Endodermal cell (in vitro differentiated cells): Measurements from ENCODE around the gene SULT1A2. TPM values are rescaled to one million over a fixed set of nuclear protein-coding genes. Genes with fewer than 3 reads are reported as not detected.
"Not testable (repeated sequence)": the region's sequence is repeated elsewhere in the genome, so short reads cannot be mapped to it uniquely, and the experiment has no call there.

Experiments
- DNase-seq: peaks from one replicate; pipeline ENCODE4 v3.0.0-alpha.2; 2017
- H3K27ac ChIP-seq: 2 replicates; pipeline ENCODE4 v1.5.1; 2013; ENCODE audit warnings: mild to moderate bottlenecking, low read depth, low read length, moderate library complexity
- H3K27me3 ChIP-seq: 2 replicates; pipeline ENCODE4 v1.6.1; 2013; ENCODE audit warnings: mild to moderate bottlenecking, low read length, moderate library complexity; ENCODE audit not compliant: insufficient read depth, control insufficient read depth, poor library complexity, severe bottlenecking
- H3K36me3 ChIP-seq: 2 replicates; pipeline ENCODE4 v1.7.0; 2013; ENCODE audit warnings: mild to moderate bottlenecking, low read length, moderate library complexity; ENCODE audit not compliant: control insufficient read depth, insufficient read depth
- H3K4me1 ChIP-seq: one replicate; pipeline ENCODE4 v1.7.0; 2013; ENCODE audit warnings: low read length; ENCODE audit not compliant: control insufficient read depth, insufficient read depth
- H3K4me3 ChIP-seq: 2 replicates; pipeline ENCODE4 v1.5.1; 2013; ENCODE audit warnings: mild to moderate bottlenecking, low read length, moderate library complexity
- H3K9ac ChIP-seq: 2 replicates; pipeline ENCODE4 v1.6.1; 2013; ENCODE audit warnings: mild to moderate bottlenecking, low read length, moderate library complexity; ENCODE audit not compliant: poor library complexity, severe bottlenecking; ENCODE audit errors: extremely low read depth
- H3K9me3 ChIP-seq: 2 replicates; pipeline ENCODE4 v1.6.1; 2013; ENCODE audit warnings: mild to moderate bottlenecking, low read length, moderate library complexity; ENCODE audit not compliant: control insufficient read depth
- H3K27ac Mint-ChIP-seq: 2 replicates; pipeline ENCODE4 v1.8.0; 2020; ENCODE audit warnings: mixed read lengths
- H3K27me3 Mint-ChIP-seq: 2 replicates; pipeline ENCODE4 v1.8.0; 2021; ENCODE audit warnings: mild to moderate bottlenecking, mixed read lengths; ENCODE audit not compliant: insufficient read depth
- H3K36me3 Mint-ChIP-seq: 2 replicates; pipeline ENCODE4 v1.8.0; 2020; ENCODE audit warnings: low read depth, mixed read lengths
- H3K4me1 Mint-ChIP-seq: 2 replicates; pipeline ENCODE4 v1.8.0; 2020; ENCODE audit warnings: mixed read lengths
- H3K4me3 Mint-ChIP-seq: 2 replicates; pipeline ENCODE4 v1.8.0; 2020; ENCODE audit warnings: mild to moderate bottlenecking, moderate library complexity, mixed read lengths
- H3K9me3 Mint-ChIP-seq: 2 replicates; pipeline ENCODE4 v1.8.0; 2020; ENCODE audit warnings: mild to moderate bottlenecking, mixed read lengths
- WGBS, 2 experiments: methylation state at CpG; one replicate each; pipeline versions ENCODE4 v1.1.5 to v1.1.7; 2013; ENCODE audit warnings: missing lambda C conversion rate in 2 of 2, mixed read lengths in 1 of 2; ENCODE audit not compliant: insufficient coverage in 1 of 2, insufficient read length in 1 of 2; 5-methylcytosine and 5-hydroxymethylcytosine counted together
- total RNA-seq, 2 donors: library from RNA; stranded (reverse); fragmentation: NEBNext Ultra II Directional in 1 of 2; extraction: Animal tissue kit (Norgen Biotek cat#: 25700) in 1 of 2; gene quantifications; 2 replicates in 1 of 2; 3 replicates in 1 of 2; pipeline ENCODE4 v1.2.1, GENCODE V29; 2021
- TF ChIP-seq, protein P1 (sequence below): fragments of 200-600 bp; sonication (generic); conservative IDR thresholded peaks from 2 replicates; pipeline ENCODE4 v1.5.0; 2021; ENCODE audit warnings: antibody characterized with exemption, mild to moderate bottlenecking

Gene SULT1A2
- total RNA-seq, 2 donors from 2014 or later: 0.29 to 1.9 TPM

DNA sequence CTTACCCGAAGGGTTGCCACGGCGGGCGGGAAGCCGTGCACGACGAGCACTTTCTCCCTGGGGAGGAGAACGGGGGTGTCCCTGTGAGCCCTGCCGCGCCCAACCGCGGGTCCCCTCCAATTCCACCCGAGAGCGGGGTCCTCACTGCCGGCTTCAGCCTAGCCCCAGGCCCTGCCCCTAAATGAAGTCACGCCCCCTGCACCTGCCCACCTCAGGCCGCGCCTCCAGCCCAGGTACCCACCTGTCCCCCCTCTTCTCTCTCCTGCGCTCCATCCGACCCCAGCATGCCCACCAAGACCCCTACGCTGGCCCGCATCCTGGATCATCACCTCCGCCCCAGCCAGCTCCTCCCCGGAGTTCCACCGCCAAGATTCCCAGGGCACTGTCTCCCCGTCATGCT lies 17.1 kb upstream of the SULT1A2 start:
- peak; percentile 63 for DNase-seq
- H3K4me3 ChIP-seq, H3K4me1 ChIP-seq, H3K9me3 ChIP-seq, H3K27me3 ChIP-seq, H3K4me3 Mint-ChIP-seq, H3K27me3 Mint-ChIP-seq, H3K36me3 ChIP-seq, H3K4me1 Mint-ChIP-seq, H3K9ac ChIP-seq, H3K27ac Mint-ChIP-seq, H3K9me3 Mint-ChIP-seq, H3K27ac ChIP-seq, H3K36me3 Mint-ChIP-seq: not testable (repeated sequence)
- no CpG with 5 or more reads among the region's 26 CpGs for WGBS, 2 experiments

DNA sequence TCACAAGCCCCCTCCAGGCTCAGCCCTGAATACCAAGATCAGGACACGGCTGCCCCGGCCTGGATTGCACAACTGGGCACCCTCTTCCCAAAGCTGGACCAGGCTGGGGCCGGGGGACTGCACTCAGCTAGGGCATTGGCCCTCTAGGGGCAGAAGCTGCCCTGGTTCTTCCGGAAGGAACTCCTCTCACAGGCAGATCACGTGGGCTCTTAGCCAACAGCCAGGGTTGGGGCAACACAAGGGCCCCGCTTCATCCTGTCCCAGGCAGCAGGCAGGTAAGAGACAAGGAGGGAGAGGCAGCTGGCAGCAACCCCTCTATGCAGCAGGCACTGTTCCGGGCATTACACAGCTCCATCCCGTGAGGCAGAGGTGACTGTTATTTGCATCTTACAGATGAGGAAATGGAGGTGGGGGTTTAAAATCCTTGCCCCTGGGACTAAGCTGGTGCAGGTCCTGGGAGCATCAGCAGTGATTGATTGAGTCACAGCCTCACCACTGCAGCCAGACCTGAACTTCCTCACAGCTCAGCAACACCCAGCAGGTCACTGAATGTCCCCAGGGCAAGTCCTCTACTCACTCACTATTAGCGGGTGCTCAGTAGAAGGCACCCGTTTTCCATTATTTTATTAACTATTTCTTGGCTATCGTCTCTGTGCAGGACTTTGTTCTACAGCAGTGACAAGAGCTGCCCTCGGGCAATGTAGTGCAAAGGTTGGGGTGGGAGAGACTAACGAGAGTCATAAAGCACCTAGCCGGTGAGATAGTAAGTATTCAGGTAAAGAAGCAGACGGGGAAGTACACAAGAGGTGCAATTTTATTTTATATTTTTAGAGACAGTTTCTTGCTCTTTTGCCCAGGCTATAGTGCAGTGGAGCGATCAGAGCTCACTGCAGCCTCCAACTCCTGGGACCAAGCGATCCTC lies 15.8 kb upstream of the SULT1A2 start:
- not testable (repeated sequence) for H3K27ac Mint-ChIP-seq, DNase-seq, H3K9me3 Mint-ChIP-seq, H3K27me3 Mint-ChIP-seq, H3K27ac ChIP-seq, H3K27me3 ChIP-seq, H3K4me3 Mint-ChIP-seq, H3K9ac ChIP-seq, H3K36me3 Mint-ChIP-seq, H3K4me1 ChIP-seq, H3K4me1 Mint-ChIP-seq, H3K36me3 ChIP-seq, H3K4me3 ChIP-seq, H3K9me3 ChIP-seq
- no CpG with 5 or more reads among the region's 17 CpGs for WGBS, 2 experiments

DNA sequence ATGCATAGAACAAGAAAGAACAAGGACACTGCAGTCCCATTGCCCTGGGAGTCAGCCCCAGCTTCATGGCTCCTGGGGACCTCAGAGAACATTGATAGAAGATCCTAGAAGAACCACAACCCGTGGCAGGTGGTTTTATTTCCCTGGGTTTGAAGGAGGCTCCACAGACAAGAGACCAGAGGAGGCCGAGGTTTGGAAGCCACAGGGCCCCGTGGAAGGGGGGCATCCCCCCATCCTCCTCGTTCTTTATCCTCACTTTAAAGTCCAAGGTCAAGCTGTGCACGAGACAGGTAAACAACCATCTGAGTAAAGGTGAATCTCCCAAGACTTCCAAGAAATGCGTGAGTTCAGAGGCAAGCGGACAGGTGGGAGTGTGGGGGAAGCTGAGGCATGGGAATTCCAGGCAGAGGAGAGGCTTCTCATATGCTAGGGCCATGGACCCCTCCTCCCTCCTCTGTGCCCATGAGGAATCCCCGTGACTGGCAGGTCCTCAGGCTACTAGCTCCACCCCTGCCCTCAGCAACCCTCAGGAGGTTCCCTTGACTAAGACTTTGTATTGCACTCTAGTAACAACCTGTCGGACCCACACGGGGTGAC lies 13.8 kb upstream of the SULT1A2 start:
- H3K9me3 ChIP-seq: no peaks in the 10 kb centered on the region
- DNase-seq: peak; percentile 56
- no peak overlapping the region for H3K4me3 ChIP-seq
- Mint-ChIP-seq H3K4me1 (no peaks in the 10 kb centered on the region), H3K27me3 (peaks cover 3% of the 10 kb centered on the region), H3K27ac (no peak overlapping the region), H3K9me3 (no peaks in the 10 kb centered on the region), H3K4me3 (no peak overlapping the region), H3K36me3 (no peaks in the 10 kb centered on the region)
- TF ChIP-seq, protein P1, sequence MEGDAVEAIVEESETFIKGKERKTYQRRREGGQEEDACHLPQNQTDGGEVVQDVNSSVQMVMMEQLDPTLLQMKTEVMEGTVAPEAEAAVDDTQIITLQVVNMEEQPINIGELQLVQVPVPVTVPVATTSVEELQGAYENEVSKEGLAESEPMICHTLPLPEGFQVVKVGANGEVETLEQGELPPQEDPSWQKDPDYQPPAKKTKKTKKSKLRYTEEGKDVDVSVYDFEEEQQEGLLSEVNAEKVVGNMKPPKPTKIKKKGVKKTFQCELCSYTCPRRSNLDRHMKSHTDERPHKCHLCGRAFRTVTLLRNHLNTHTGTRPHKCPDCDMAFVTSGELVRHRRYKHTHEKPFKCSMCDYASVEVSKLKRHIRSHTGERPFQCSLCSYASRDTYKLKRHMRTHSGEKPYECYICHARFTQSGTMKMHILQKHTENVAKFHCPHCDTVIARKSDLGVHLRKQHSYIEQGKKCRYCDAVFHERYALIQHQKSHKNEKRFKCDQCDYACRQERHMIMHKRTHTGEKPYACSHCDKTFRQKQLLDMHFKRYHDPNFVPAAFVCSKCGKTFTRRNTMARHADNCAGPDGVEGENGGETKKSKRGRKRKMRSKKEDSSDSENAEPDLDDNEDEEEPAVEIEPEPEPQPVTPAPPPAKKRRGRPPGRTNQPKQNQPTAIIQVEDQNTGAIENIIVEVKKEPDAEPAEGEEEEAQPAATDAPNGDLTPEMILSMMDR: no peak
- WGBS, 2 experiments: 84 to 90% methylated on average over 6 to 10 of the region's 10 CpGs
- no peaks in the 10 kb centered on the region for H3K36me3 ChIP-seq
- H3K9ac ChIP-seq: no peak overlapping the region
- H3K27ac ChIP-seq: no peak overlapping the region
- H3K27me3 ChIP-seq: no peaks in the 10 kb centered on the region
- no peaks in the 10 kb centered on the region for H3K4me1 ChIP-seq
